Stimulated activated CD4-positive, alpha-beta T cell treated with anti-CD3 and anti-CD28 coated beads, Interleukin-12 subunit alpha, Interleukin-12 subunit beta, amount 100 ng/mL, for 48 hours (primary cell): ENCODE measurements around the gene LDLRAD4.

ENCODE experiments used
- DNase-seq, 3 donors: peaks; one replicate each; pipeline ENCODE4 v3.0.0-alpha.2; 2020; ENCODE audit warnings: low read depth in 2 of 3, low spot score in 1 of 3

Gene LDLRAD4

GRCh38 chr18:13525381-13526029 lies 306.9 kb downstream of the LDLRAD4 start:
- DNase-seq = no peak

- no peak for DNase-seq
Measured at GRCh38 chr18:13526519-13526918, 308.0 kb downstream of the LDLRAD4 start.

- no peak for DNase-seq
Measured at GRCh38 chr18:13527256-13527655, 308.7 kb downstream of the LDLRAD4 start.

GRCh38 chr18:13527730-13528129 lies 309.2 kb downstream of the LDLRAD4 start:
- no peak for DNase-seq

GRCh38 chr18:13528739-13529392 lies 310.3 kb downstream of the LDLRAD4 start:
- no peak for DNase-seq

- DNase-seq = no peak
Measured at GRCh38 chr18:13530033-13530878, 311.7 kb downstream of the LDLRAD4 start.

- DNase-seq = no peak
Measured at GRCh38 chr18:13530879-13531387, 312.4 kb downstream of the LDLRAD4 start.

GRCh38 chr18:13531681-13532325 lies 313.2 kb downstream of the LDLRAD4 start:
- no peak for DNase-seq

- DNase-seq = no peak
Measured at GRCh38 chr18:13532406-13533075, 314.0 kb downstream of the LDLRAD4 start.

GRCh38 chr18:13534631-13535030 lies 316.1 kb downstream of the LDLRAD4 start:
- no peak for DNase-seq

- DNase-seq = no peak
Measured at GRCh38 chr18:13536578-13536977, 318.0 kb downstream of the LDLRAD4 start.

GRCh38 chr18:13537022-13537780 lies 318.6 kb downstream of the LDLRAD4 start:
- no peak for DNase-seq

- DNase-seq = no peak
Measured at GRCh38 chr18:13538630-13539029, 320.1 kb downstream of the LDLRAD4 start.

- DNase-seq = no peak
Measured at GRCh38 chr18:13539050-13539449, 320.5 kb downstream of the LDLRAD4 start.

GRCh38 chr18:13539843-13540476 lies 321.4 kb downstream of the LDLRAD4 start:
- no peak for DNase-seq

- no peak for DNase-seq
Measured at GRCh38 chr18:13540477-13541182, 322.1 kb downstream of the LDLRAD4 start.

- no peak for DNase-seq
Measured at GRCh38 chr18:13541621-13542519, 323.3 kb downstream of the LDLRAD4 start.

- DNase-seq = no peak
Measured at GRCh38 chr18:13542520-13542847, 323.9 kb downstream of the LDLRAD4 start.
